Keratinocyte (primary cell): ENCODE data around the gene LPAR5.

ENCODE experiments used
- EZH2 ChIP-seq: IDR thresholded peaks from one replicate; pipeline ENCODE4 v1.6.1; 2012; ENCODE audit warnings: inconsistent platforms, mild to moderate bottlenecking, low read length, moderate library complexity
- TF ChIP-seq, protein P1 (sequence below), 3 experiments: IDR thresholded peaks in 1 of 3; conservative IDR thresholded peaks in 1 of 3; optimal IDR thresholded peaks in 1 of 3; 2 replicates in 2 of 3; 3 replicates in 1 of 3; pipeline versions ENCODE3 to v1.5.1; 2011; ENCODE audit warnings: low read length in 3 of 3, mild to moderate bottlenecking in 3 of 3, moderate library complexity in 2 of 3, control low read depth in 1 of 3, inconsistent platforms in 1 of 3; ENCODE audit not compliant: insufficient read depth in 2 of 3; ENCODE audit errors: extremely low read depth in 1 of 3

DNA sequence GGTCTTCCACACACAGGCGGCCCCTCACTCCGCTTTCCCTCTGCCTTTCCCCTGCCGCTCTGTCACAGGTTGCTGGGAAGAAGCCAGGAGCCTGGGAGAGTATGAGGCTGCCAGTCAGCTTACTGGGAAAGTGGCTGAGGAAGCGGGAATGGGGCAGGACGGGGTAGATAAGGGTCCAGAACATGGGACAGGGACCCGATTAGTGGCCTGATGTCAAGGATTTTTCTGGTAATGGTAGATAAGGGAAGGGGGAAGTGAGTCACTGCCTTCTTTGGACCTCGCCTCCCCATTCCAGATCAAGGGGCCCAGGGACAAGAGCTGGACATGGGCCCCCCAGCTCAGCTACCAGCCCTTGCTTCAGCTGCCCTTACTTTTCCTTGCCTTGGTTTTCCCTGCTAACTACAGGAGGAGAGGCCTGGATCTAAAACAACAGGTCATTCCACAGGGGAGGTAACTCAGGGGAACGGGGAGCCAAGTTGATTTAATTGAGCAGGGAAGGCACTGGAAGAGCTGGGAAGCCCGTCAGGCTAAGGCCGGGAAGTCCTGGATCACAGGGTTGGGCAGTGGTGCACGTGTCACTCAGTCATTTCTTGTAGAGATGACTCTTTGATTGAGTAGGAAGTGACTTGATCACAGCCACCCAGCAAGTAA lies 3.5 kb upstream of the LPAR5 start:
- TF ChIP-seq, protein P1, sequence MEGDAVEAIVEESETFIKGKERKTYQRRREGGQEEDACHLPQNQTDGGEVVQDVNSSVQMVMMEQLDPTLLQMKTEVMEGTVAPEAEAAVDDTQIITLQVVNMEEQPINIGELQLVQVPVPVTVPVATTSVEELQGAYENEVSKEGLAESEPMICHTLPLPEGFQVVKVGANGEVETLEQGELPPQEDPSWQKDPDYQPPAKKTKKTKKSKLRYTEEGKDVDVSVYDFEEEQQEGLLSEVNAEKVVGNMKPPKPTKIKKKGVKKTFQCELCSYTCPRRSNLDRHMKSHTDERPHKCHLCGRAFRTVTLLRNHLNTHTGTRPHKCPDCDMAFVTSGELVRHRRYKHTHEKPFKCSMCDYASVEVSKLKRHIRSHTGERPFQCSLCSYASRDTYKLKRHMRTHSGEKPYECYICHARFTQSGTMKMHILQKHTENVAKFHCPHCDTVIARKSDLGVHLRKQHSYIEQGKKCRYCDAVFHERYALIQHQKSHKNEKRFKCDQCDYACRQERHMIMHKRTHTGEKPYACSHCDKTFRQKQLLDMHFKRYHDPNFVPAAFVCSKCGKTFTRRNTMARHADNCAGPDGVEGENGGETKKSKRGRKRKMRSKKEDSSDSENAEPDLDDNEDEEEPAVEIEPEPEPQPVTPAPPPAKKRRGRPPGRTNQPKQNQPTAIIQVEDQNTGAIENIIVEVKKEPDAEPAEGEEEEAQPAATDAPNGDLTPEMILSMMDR (optimal IDR thresholded peaks at IDR 0.05 in 1 of 3, IDR thresholded peaks at IDR 0.05 in 1 of 3, conservative IDR thresholded peaks at IDR 0.05 in 1 of 3; ENCODE audit: extremely low read depth in 1 of 3, insufficient read depth in 2 of 3, low read length in 3 of 3), result no peak
- TF ChIP-seq EZH2, result no peak
